Mucosa of gallbladder (tissue), 1 donor: ENCODE measurements around the gene DMRTA1. TPM values are rescaled to one million over a fixed set of nuclear protein-coding genes. Genes with fewer than 3 reads are reported as not detected.
"Not testable (repeated sequence)": the region's sequence is repeated elsewhere in the genome, so short reads cannot be mapped to it uniquely, and the experiment has no call there.

Source experiments
- DNase-seq: peaks from one replicate; pipeline ENCODE4 v3.0.0-alpha.2; 2020; ENCODE audit warnings: low spot score
- total RNA-seq: library from RNA; stranded (reverse); gene quantifications from one replicate; pipeline ENCODE4 v1.2.1, GENCODE V29; 2021
- donor health status: DM: no; HTN: no; CAD: no.

Gene DMRTA1
- total RNA-seq, 1 donor from 2014 or later, result 3.4 TPM

- DNase-seq, result no peak
These were observed 10.8 kb downstream of the DMRTA1 start for GRCh38 chr9:22457448-22457847.

- DNase-seq, result no peak
These were observed 16.6 kb downstream of the DMRTA1 start for GRCh38 chr9:22463205-22463604.

- peak; percentile 26 for DNase-seq
These were observed 23.4 kb downstream of the DMRTA1 start for GRCh38 chr9:22469928-22470544.

GRCh38 chr9:22481566-22481965 is 34.9 kb downstream of the DMRTA1 start:
- no peak for DNase-seq

- DNase-seq, result no peak
These were observed 37.0 kb downstream of the DMRTA1 start for GRCh38 chr9:22483528-22484070.

- not testable (repeated sequence) for DNase-seq
These were observed 49.6 kb downstream of the DMRTA1 start for GRCh38 chr9:22496197-22496596.
